ENCODE data around the gene SKP1.

DNA sequence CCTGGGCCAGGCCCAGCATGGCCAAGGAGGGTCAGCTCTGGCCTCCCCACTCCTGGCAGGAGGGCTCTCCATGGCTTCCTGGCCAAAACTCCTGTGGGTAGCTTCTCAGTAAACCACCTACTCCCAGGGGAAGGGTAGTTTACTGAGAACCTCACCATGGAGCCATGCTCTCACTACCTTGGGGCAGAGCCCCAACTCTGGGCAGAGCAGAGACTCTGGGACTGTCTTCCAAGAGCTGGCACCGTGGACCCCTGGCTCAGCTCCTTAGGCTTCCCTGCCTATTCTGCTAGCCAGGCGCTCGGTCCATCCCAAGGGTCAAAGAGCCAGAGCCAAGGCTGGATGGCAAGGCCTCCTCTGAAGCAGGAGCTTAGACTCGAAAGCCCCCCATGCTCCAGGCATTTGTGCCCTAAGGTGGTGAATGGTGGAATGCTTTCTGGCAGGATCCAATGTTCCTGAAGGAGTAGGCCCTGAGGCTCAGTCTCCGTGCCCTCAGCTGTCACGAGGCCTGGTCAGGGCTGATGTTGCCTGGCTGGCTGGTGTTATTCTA lies 42.7 kb downstream of the SKP1 start:
- TF ChIP-seq, protein P1, sequence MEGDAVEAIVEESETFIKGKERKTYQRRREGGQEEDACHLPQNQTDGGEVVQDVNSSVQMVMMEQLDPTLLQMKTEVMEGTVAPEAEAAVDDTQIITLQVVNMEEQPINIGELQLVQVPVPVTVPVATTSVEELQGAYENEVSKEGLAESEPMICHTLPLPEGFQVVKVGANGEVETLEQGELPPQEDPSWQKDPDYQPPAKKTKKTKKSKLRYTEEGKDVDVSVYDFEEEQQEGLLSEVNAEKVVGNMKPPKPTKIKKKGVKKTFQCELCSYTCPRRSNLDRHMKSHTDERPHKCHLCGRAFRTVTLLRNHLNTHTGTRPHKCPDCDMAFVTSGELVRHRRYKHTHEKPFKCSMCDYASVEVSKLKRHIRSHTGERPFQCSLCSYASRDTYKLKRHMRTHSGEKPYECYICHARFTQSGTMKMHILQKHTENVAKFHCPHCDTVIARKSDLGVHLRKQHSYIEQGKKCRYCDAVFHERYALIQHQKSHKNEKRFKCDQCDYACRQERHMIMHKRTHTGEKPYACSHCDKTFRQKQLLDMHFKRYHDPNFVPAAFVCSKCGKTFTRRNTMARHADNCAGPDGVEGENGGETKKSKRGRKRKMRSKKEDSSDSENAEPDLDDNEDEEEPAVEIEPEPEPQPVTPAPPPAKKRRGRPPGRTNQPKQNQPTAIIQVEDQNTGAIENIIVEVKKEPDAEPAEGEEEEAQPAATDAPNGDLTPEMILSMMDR (tag by site-specific recombination; IDR thresholded peaks at IDR 0.05), result no peak
- TF ChIP-seq, protein P2, sequence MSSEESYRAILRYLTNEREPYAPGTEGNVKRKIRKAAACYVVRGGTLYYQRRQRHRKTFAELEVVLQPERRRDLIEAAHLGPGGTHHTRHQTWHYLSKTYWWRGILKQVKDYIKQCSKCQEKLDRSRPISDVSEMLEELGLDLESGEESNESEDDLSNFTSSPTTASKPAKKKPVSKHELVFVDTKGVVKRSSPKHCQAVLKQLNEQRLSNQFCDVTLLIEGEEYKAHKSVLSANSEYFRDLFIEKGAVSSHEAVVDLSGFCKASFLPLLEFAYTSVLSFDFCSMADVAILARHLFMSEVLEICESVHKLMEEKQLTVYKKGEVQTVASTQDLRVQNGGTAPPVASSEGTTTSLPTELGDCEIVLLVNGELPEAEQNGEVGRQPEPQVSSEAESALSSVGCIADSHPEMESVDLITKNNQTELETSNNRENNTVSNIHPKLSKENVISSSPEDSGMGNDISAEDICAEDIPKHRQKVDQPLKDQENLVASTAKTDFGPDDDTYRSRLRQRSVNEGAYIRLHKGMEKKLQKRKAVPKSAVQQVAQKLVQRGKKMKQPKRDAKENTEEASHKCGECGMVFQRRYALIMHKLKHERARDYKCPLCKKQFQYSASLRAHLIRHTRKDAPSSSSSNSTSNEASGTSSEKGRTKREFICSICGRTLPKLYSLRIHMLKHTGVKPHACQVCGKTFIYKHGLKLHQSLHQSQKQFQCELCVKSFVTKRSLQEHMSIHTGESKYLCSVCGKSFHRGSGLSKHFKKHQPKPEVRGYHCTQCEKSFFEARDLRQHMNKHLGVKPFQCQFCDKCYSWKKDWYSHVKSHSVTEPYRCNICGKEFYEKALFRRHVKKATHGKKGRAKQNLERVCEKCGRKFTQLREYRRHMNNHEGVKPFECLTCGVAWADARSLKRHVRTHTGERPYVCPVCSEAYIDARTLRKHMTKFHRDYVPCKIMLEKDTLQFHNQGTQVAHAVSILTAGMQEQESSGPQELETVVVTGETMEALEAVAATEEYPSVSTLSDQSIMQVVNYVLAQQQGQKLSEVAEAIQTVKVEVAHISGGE (tag by site-specific recombination; conservative IDR thresholded peaks at IDR 0.05; ENCODE audit: low read depth), result no peak
- TF ChIP-seq ZNF707 (tag by site-specific recombination; IDR thresholded peaks at IDR 0.05) (no peak), ZNF274 (IDR thresholded peaks at IDR 0.05; ENCODE audit: low read length) (no peak), ZNF274 (tag by site-specific recombination; IDR thresholded peaks at IDR 0.05; ENCODE audit: borderline replicate concordance) (no peak), ZFP41 (tag by site-specific recombination; IDR thresholded peaks at IDR 0.05; ENCODE audit: borderline replicate concordance) (no peak), SP3 (tag by site-specific recombination; IDR thresholded peaks at IDR 0.05) (no peak), ZNF571 (tag by site-specific recombination; IDR thresholded peaks at IDR 0.05) (no peak)
- TF ChIP-seq, protein P3, sequence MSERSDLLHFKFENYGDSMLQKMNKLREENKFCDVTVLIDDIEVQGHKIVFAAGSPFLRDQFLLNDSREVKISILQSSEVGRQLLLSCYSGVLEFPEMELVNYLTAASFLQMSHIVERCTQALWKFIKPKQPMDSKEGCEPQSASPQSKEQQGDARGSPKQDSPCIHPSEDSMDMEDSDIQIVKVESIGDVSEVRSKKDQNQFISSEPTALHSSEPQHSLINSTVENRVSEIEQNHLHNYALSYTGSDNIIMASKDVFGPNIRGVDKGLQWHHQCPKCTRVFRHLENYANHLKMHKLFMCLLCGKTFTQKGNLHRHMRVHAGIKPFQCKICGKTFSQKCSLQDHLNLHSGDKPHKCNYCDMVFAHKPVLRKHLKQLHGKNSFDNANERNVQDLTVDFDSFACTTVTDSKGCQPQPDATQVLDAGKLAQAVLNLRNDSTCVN (tag by site-specific recombination; optimal IDR thresholded peaks at IDR 0.05), result no peak

Data from HEK293 (cell line).